Fibroblast of lung (primary cell): ENCODE data around the gene FAM78B.

Experiments used
- CTCF ChIP-seq, 2 donors: IDR thresholded peaks in 1 of 2; conservative IDR thresholded peaks in 1 of 2; 1 replicate in 1 of 2; 2 replicates in 1 of 2; pipeline ENCODE4 v1.5.1; 2011 to 2012; ENCODE audit warnings: low read length in 2 of 2, control low read depth in 1 of 2, inconsistent platforms in 1 of 2, low read depth in 1 of 2, mild to moderate bottlenecking in 1 of 2
- EZH2 ChIP-seq: IDR thresholded peaks from 2 replicates; pipeline ENCODE4 v1.5.1; 2012; ENCODE audit warnings: low read length, control low read depth, mild to moderate bottlenecking; ENCODE audit errors: missing control alignments

DNA sequence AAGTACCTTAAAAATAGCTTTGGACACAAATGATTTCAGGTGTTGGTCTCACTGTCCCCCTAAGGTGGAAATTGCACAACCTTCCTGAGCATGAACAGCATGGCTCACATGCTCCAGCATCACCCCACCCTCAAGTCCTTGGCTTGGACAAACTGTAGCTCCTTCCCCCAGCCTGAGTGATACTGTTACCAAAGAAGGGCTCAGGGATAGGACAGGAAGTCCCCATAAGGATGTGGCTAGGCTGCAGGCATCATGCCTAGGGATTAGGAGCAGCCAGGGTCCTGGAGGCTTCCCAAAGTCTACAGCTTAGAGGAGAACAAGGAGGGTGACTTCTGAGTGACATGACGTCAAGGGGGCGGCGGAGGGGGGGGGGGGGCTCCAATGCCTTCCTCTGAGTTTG, 10.1 kb downstream of the FAM78B start:
- TF ChIP-seq CTCF (conservative IDR thresholded peaks at IDR 0.05 in 1 of 2, IDR thresholded peaks at IDR 0.05 in 1 of 2; ENCODE audit: low read depth in 1 of 2, low read length in 2 of 2) (no peak), EZH2 (no peak)
